CD4-positive, CD25-positive, alpha-beta regulatory T cell (primary cell): Measurements from ENCODE around the gene SLC12A7. TPM values are rescaled to one million over a fixed set of nuclear protein-coding genes. Genes with fewer than 3 reads are reported as not detected.

Source experiments
- ATAC-seq, 2 donors: fragments of 150-1000 bp; cut with Tn5 transposase; one replicate each; pipeline ENCODE4 v1.10.0; 2021; ENCODE audit warnings: low read depth in 2 of 2, moderate number of reproducible peaks in 2 of 2, moderate library complexity in 1 of 2
- DNase-seq, 3 donors: peaks; one replicate each; pipeline versions ENCODE4 v3.0.0 to v3.0.0-alpha.2; 2012 to 2022; ENCODE audit warnings: mixed read lengths in 1 of 3
- H3K27ac ChIP-seq: one replicate; pipeline ENCODE4 v1.7.0; 2013; ENCODE audit warnings: mild to moderate bottlenecking, low read length; ENCODE audit not compliant: insufficient read depth, poor library complexity, severe bottlenecking
- H3K27me3 ChIP-seq: one replicate; pipeline ENCODE4 v1.7.0; 2013; ENCODE audit warnings: low read length; ENCODE audit not compliant: control insufficient read depth, insufficient read depth
- H3K36me3 ChIP-seq: one replicate; pipeline ENCODE4 v1.7.0; 2013; ENCODE audit warnings: mild to moderate bottlenecking, low read length, moderate library complexity; ENCODE audit not compliant: control insufficient read depth, insufficient read depth
- H3K4me1 ChIP-seq: 2 replicates; pipeline ENCODE4 v1.7.0; 2013; ENCODE audit warnings: mild to moderate bottlenecking, low read length; ENCODE audit not compliant: insufficient read depth, control insufficient read depth, poor library complexity, severe bottlenecking
- H3K4me3 ChIP-seq: one replicate; pipeline ENCODE4 v1.7.0; 2013; ENCODE audit warnings: low read depth, mild to moderate bottlenecking, low read length, moderate library complexity
- H3K9me3 ChIP-seq, 2 experiments: 1 replicate in 1 of 2; 2 replicates in 1 of 2; pipeline ENCODE4 v1.7.0; 2013; ENCODE audit warnings: low read length in 2 of 2, mild to moderate bottlenecking in 1 of 2, moderate library complexity in 1 of 2; ENCODE audit not compliant: control insufficient read depth in 2 of 2
- H3K27ac Mint-ChIP-seq, 3 donors: one replicate each; pipeline ENCODE4 v1.8.0; 2020 to 2022; ENCODE audit warnings: mild to moderate bottlenecking in 3 of 3, mixed read lengths in 3 of 3, moderate library complexity in 2 of 3
- H3K27me3 Mint-ChIP-seq: one replicate; pipeline ENCODE4 v1.8.0; 2022; ENCODE audit warnings: mild to moderate bottlenecking, mixed read lengths
- H3K36me3 Mint-ChIP-seq: one replicate; pipeline ENCODE4 v1.8.0; 2020; ENCODE audit warnings: mixed read lengths
- H3K4me1 Mint-ChIP-seq, 4 donors: one replicate each; pipeline ENCODE4 v1.8.0; 2020 to 2022; ENCODE audit warnings: mixed read lengths in 4 of 4, mild to moderate bottlenecking in 1 of 4
- H3K4me3 Mint-ChIP-seq, 4 donors: one replicate each; pipeline ENCODE4 v1.8.0; 2020 to 2022; ENCODE audit warnings: mild to moderate bottlenecking in 4 of 4, mixed read lengths in 4 of 4, moderate library complexity in 3 of 4
- H3K9me3 Mint-ChIP-seq, 7 donors: one replicate each; pipeline ENCODE4 v1.8.0; 2020 to 2022; ENCODE audit warnings: mixed read lengths in 7 of 7, mild to moderate bottlenecking in 3 of 7, moderate library complexity in 2 of 7
- polyA plus RNA-seq, 4 donors: library from polyadenylated mRNA; unstranded; fragments of 300-500 nt; fragmentation: Illumina TruSeq; gene quantifications; one replicate each; pipeline ENCODE4 v1.2.3, GENCODE V29; 2021
- total RNA-seq: library from RNA; stranded (reverse); gene quantifications from one replicate; pipeline ENCODE4 v1.2.3, GENCODE V29; 2022

Gene SLC12A7
- total and polyA plus RNA-seq, 5 donors from 2014 or later: 2.2 to 16.0 (median 7.0) TPM

DNA sequence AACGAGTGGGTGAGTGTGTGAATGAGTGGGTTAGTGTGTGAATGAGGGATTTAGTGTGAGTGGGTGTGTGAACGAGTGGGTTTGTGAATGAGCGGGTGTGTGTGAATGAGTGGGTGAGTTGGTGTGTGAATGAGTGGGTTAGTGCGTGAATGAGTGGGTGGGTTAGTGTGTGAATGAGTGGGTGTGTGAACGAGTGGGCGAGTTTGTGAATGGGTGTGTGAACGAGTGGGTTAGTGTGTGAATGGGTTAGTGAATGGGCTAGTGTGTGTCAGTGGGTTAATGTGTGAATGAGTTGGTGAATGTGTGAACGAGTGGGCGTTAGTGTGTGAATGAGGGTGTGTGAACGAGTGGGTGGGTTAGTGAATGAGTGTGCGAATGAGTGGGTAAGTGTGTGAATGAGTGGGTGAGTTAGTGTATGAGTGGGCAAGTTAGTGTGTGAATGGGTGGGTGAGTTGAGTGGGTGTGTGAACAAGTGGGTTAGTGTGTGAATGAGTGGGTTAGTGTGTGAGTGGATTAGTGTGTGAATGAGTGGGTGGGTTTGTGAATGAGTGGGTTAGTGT is 63.6 kb downstream of the SLC12A7 start:
- peaks cover 0 to 8% (median 3%) of the 10 kb centered on the region in 7 donors for H3K9me3 Mint-ChIP-seq
- H3K27ac Mint-ChIP-seq: no peak overlapping the region
- no peak overlapping the region for H3K27ac ChIP-seq
- H3K36me3 ChIP-seq: peaks cover 7% of the 10 kb centered on the region
- no peaks in the 10 kb centered on the region for H3K9me3 ChIP-seq
- peaks cover 3% of the 10 kb centered on the region for H3K36me3 Mint-ChIP-seq
- peaks cover 0 to 16% (median 0%) of the 10 kb centered on the region in 4 donors for H3K4me1 Mint-ChIP-seq
- H3K4me3 Mint-ChIP-seq: peak overlapping the region in 1 of 4 donors; percentile 28
- no peaks in the 10 kb centered on the region for H3K27me3 Mint-ChIP-seq
- H3K27me3 ChIP-seq: no peaks in the 10 kb centered on the region
- DNase-seq: no peak
- H3K4me3 ChIP-seq: no peak overlapping the region
- ATAC-seq: no peak
- H3K4me1 ChIP-seq: no peaks in the 10 kb centered on the region

DNA sequence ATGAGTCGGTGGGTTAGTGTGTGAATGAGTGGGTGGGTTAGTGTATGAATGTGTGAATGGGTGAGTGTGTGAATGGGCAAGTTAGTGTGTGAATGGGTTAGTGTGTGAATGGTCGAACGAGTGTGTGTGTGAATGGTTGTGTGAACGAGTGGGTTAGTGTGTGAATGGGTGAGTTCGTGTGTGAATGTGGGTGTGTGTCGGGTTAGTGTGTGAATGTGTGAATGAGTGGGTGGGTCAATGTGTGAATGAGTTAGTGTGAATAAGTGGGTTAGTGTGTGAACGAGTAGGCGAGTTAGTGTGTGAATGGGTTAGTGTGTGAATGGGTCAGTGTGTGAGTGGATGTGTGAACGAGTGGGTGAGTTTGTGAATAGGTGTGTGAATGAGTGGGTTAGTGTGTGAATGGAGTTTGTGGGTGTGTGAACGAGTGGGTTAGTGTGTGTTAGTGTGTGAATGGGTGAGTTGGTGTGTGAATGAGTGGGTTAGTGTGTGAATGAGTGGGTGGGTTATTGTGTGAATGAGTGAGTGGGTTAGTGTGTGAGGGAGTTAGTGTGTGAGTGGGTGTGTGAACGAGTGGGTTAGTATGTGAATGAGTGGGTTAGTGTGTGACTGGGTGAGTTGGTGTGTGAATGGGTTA is 64.4 kb downstream of the SLC12A7 start:
- peaks cover 3% of the 10 kb centered on the region for H3K36me3 Mint-ChIP-seq
- no peaks in the 10 kb centered on the region for H3K9me3 ChIP-seq
- no peak overlapping the region for H3K27ac ChIP-seq
- H3K4me1 Mint-ChIP-seq: peaks cover 0 to 19% (median 0%) of the 10 kb centered on the region in 4 donors
- H3K9me3 Mint-ChIP-seq: peaks cover 0 to 11% (median 3%) of the 10 kb centered on the region in 7 donors
- no peak overlapping the region for H3K4me3 Mint-ChIP-seq
- ATAC-seq (no peak), DNase-seq (no peak)
- no peaks in the 10 kb centered on the region for H3K27me3 Mint-ChIP-seq
- peaks cover 6% of the 10 kb centered on the region for H3K36me3 ChIP-seq
- no peaks in the 10 kb centered on the region for H3K27me3 ChIP-seq
- no peak overlapping the region for H3K4me3 ChIP-seq
- no peaks in the 10 kb centered on the region for H3K4me1 ChIP-seq
- no peak overlapping the region for H3K27ac Mint-ChIP-seq

DNA sequence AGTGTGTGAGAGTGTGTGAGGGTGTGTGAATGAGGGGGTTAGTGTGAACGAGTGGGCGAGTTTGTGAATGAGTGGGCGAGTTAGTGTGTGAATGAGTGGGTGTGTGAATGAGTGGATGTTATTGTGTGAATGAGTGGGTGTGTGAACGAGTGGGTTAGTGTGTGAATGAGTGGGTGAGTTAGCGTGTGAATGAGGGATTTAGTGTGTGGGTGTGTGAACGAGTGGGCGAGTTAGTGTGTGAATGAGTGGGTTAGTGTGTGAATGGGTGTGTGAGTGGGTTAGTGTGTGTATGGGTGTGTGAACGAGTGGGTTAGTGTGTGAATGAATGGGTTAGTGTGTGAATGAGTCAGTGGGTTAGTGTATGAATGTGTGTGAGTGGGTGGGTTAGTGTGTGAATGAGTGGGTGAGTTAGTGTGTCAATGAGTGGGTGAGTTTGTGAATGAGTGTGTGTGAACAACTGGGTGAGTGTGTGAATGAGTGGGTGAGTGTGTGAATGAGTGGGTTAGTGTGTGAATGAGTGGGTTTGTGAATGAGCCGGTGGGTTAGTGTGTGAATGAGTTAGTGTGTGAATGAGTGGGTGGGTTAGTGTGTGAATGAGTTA is 65.8 kb downstream of the SLC12A7 start:
- ATAC-seq (no peak), DNase-seq (no peak)
- Mint-ChIP-seq H3K36me3 (no peaks in the 10 kb centered on the region), H3K4me1 (peaks cover 0 to 19% (median 0%) of the 10 kb centered on the region in 4 donors), H3K4me3 (no peak overlapping the region), H3K27me3 (no peaks in the 10 kb centered on the region), H3K27ac (no peak overlapping the region), H3K9me3 (peaks cover 0 to 13% (median 4%) of the 10 kb centered on the region in 7 donors)
- Histone ChIP-seq H3K4me1 (no peaks in the 10 kb centered on the region), H3K4me3 (no peak overlapping the region), H3K9me3 (no peaks in the 10 kb centered on the region), H3K36me3 (no peaks in the 10 kb centered on the region), H3K27ac (no peak overlapping the region), H3K27me3 (no peaks in the 10 kb centered on the region)

DNA sequence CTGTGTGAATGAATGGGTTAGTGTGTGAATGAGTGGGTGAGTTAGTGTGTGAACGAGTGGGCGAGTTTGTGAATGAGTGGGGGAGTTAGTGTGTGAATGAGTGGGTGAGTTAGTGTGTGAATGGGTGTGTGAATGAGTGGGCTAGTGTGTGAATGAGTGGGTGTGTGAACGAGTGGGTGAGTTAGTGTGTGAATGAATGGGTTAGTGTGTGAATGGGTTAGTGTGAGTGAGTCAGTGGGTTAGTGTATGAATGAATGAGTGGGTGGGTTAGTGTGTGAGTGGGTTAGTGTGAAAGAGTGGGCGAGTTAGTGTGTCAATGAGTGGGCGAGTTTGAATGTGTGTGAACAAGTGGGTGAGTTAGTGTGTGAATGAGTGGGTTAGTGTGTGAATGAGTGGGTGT is 67.7 kb downstream of the SLC12A7 start:
- Histone ChIP-seq H3K9me3 (no peaks in the 10 kb centered on the region), H3K4me1 (no peaks in the 10 kb centered on the region), H3K36me3 (no peaks in the 10 kb centered on the region), H3K4me3 (no peak overlapping the region), H3K27me3 (no peaks in the 10 kb centered on the region), H3K27ac (no peak overlapping the region)
- Mint-ChIP-seq H3K4me1 (peaks cover 0 to 19% (median 0%) of the 10 kb centered on the region in 4 donors), H3K36me3 (no peaks in the 10 kb centered on the region), H3K4me3 (no peak overlapping the region), H3K9me3 (peaks cover 0 to 13% (median 4%) of the 10 kb centered on the region in 7 donors), H3K27me3 (no peaks in the 10 kb centered on the region), H3K27ac (no peak overlapping the region)
- no peak for DNase-seq
- ATAC-seq: no peak

DNA sequence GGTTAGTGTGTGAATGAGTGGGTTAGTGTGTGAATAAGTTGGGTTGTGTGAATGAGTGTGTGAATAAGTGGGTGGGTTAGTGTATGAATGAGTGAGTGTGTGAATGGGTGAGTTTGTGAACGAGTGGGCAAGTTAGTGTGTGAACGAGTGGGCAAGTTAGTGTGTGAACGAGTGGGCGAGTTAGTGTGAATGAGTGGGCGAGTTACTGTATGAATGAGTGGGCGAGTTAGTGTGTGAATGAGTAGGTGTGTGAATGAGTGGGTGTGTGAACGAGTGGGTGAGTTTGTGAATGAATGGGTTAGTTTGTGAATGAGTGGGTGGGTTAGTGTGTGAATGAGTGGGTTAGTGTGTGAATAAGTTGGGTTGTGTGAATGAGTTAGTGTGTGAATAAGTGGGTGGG is 68.5 kb downstream of the SLC12A7 start:
- no peak overlapping the region for H3K27ac Mint-ChIP-seq
- H3K36me3 Mint-ChIP-seq: no peaks in the 10 kb centered on the region
- no peaks in the 10 kb centered on the region for H3K9me3 ChIP-seq
- no peak overlapping the region for H3K27ac ChIP-seq
- H3K4me3 ChIP-seq: no peak overlapping the region
- H3K4me1 Mint-ChIP-seq: peaks cover 0 to 18% (median 0%) of the 10 kb centered on the region in 4 donors
- ATAC-seq (no peak), DNase-seq (no peak)
- H3K27me3 Mint-ChIP-seq: no peaks in the 10 kb centered on the region
- H3K9me3 Mint-ChIP-seq: peaks cover 0 to 13% (median 4%) of the 10 kb centered on the region in 7 donors
- no peak overlapping the region for H3K4me3 Mint-ChIP-seq
- no peaks in the 10 kb centered on the region for H3K36me3 ChIP-seq
- no peaks in the 10 kb centered on the region for H3K27me3 ChIP-seq
- no peaks in the 10 kb centered on the region for H3K4me1 ChIP-seq

DNA sequence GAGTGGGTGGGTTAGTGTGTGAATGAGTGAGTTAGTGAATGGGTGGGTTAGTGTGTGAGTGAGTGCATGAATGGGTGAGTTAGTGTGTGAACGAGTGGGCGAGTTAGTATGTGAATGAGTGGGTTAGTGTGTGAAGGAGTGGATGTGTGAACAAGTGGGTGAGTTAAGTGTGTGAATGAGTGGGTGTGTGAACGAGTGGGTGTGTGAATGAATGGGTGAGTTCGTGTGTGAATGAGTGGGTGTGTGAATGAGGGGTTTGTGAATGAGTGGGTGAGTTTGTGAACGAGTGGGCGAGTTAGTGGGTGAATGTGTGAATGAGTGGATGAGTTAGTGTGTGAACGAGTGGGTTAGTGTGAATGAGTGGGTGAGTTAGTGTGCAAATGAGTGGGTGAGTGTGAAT is 69.2 kb downstream of the SLC12A7 start:
- Histone ChIP-seq H3K27me3 (no peaks in the 10 kb centered on the region), H3K9me3 (no peaks in the 10 kb centered on the region), H3K4me1 (no peaks in the 10 kb centered on the region), H3K4me3 (no peak overlapping the region), H3K36me3 (no peaks in the 10 kb centered on the region), H3K27ac (no peak overlapping the region)
- DNase-seq (no peak), ATAC-seq (no peak)
- no peaks in the 10 kb centered on the region for H3K27me3 Mint-ChIP-seq
- H3K27ac Mint-ChIP-seq: peak overlapping the region in 1 of 3 donors; percentile 22
- no peak overlapping the region for H3K4me3 Mint-ChIP-seq
- peaks cover 0 to 15% (median 0%) of the 10 kb centered on the region in 4 donors for H3K4me1 Mint-ChIP-seq
- no peaks in the 10 kb centered on the region for H3K36me3 Mint-ChIP-seq
- peaks cover 0 to 13% (median 4%) of the 10 kb centered on the region in 7 donors for H3K9me3 Mint-ChIP-seq

DNA sequence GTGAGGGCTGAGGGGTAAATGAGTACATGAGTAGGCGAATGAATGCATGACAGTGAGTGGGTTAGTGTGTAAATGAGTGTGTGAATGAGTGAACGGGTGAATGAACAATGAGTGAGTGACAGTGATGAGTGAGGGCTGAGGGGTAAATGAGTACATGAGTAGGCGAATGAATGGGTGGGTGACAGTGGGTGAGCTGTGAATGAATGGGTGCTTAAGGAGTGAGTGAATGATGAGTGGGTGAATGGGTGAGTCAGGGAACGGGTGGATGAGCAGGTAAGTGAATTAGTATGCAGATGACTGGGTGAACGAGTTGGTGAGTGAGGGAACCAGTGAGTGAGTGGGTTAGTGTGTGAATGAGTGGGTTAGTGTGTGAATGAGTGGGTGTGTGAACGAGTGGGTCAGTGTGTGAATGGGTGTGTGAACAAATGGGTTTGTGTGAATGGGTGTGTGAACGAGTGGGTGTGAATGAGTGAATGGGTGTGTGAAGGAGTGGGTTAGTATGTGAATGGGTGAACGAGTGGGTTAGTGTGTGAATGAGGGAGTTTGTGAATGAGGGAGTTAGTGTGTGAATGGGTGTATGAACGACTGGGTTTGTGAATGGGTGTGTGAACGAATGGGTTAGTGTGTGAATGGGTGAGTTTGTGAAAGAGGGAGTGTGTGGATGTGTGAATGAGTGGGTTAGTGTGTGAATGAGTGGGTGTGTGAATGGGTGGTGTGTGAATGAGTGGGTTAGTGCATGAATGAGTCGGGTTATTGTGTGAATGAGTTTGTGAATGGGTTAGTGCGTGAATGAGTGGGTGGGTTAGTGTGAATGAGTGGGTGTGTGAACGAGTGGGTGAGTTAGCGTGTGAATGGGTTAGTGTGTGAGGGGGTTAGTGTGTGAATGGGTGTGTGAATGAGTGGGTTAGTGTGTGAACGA is 70.4 kb downstream of the SLC12A7 start:
- Histone ChIP-seq H3K9me3 (no peaks in the 10 kb centered on the region), H3K4me1 (no peaks in the 10 kb centered on the region), H3K27me3 (no peaks in the 10 kb centered on the region), H3K36me3 (no peaks in the 10 kb centered on the region), H3K27ac (no peak overlapping the region), H3K4me3 (no peak overlapping the region)
- peak overlapping the region in 1 of 3 donors; percentile 93 for H3K27ac Mint-ChIP-seq
- peaks cover 0 to 12% (median 0%) of the 10 kb centered on the region in 4 donors for H3K4me1 Mint-ChIP-seq
- H3K9me3 Mint-ChIP-seq: peaks cover 0 to 12% (median 4%) of the 10 kb centered on the region in 7 donors
- DNase-seq (no peak), ATAC-seq (no peak)
- H3K4me3 Mint-ChIP-seq: no peak overlapping the region
- H3K36me3 Mint-ChIP-seq: no peaks in the 10 kb centered on the region
- no peaks in the 10 kb centered on the region for H3K27me3 Mint-ChIP-seq
